Thyroid gland (tissue), 4 donors: ENCODE results near the gene DZIP3.

Experiments
- CTCF ChIP-seq, 6 experiments: fragments of 200-600 bp in 3 of 6; fragments of 450-650 bp in 3 of 6; sonication (generic) in 3 of 6; IDR thresholded peaks; one replicate each; pipeline ENCODE4 v1.5.1; 2016 to 2019; ENCODE audit warnings: antibody characterized with exemption in 6 of 6, mild to moderate bottlenecking in 2 of 6, inconsistent platforms in 1 of 6, moderate library complexity in 1 of 6
- POLR2A ChIP-seq, 2 donors: fragments of 450-650 bp; IDR thresholded peaks; one replicate each; pipeline ENCODE4 v1.6.1; 2017; ENCODE audit warnings: antibody characterized with exemption in 2 of 2, mild to moderate bottlenecking in 2 of 2, moderate library complexity in 1 of 2

GRCh38 chr3:108673988-108674661 is 84.6 kb downstream of the DZIP3 start:
- no peak for TF ChIP-seq POLR2A (IDR thresholded peaks at IDR 0.05)
- no peak for TF ChIP-seq CTCF (IDR thresholded peaks at IDR 0.05)
